Keratinocyte (primary cell): ENCODE measurements around the gene PNMA1.

Source experiments
- EZH2 ChIP-seq: IDR thresholded peaks from one replicate; pipeline ENCODE4 v1.6.1; 2012; ENCODE audit warnings: inconsistent platforms, mild to moderate bottlenecking, low read length, moderate library complexity
- TF ChIP-seq, protein P1 (sequence below), 3 experiments: IDR thresholded peaks in 1 of 3; conservative IDR thresholded peaks in 1 of 3; optimal IDR thresholded peaks in 1 of 3; 2 replicates in 2 of 3; 3 replicates in 1 of 3; pipeline versions ENCODE3 to v1.5.1; 2011; ENCODE audit warnings: low read length in 3 of 3, mild to moderate bottlenecking in 3 of 3, moderate library complexity in 2 of 3, control low read depth in 1 of 3, inconsistent platforms in 1 of 3; ENCODE audit not compliant: insufficient read depth in 2 of 3; ENCODE audit errors: extremely low read depth in 1 of 3

DNA sequence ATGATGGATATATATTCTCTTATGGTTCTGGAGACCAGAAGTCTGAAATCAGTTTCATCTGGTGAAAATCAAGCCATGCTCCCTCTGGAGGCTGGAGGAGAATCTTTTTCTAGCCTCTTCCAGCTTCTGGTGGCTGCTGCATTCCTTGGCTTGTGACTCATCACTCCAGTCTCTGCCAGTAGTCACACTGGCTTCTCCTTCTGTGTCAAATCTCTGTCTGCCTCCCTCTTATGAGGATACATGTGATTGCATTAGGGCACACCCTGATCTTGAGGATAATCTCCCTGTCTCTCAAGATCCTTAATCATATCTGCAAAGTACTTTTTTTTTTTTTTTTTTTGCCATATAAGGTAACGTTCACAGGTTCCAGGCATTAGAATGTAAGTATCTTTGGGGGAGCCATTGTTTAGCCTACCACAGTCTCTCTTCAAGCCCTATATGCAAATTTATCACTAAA lies 51.7 kb downstream of the PNMA1 start:
- TF ChIP-seq EZH2 = no peak
- TF ChIP-seq, protein P1, sequence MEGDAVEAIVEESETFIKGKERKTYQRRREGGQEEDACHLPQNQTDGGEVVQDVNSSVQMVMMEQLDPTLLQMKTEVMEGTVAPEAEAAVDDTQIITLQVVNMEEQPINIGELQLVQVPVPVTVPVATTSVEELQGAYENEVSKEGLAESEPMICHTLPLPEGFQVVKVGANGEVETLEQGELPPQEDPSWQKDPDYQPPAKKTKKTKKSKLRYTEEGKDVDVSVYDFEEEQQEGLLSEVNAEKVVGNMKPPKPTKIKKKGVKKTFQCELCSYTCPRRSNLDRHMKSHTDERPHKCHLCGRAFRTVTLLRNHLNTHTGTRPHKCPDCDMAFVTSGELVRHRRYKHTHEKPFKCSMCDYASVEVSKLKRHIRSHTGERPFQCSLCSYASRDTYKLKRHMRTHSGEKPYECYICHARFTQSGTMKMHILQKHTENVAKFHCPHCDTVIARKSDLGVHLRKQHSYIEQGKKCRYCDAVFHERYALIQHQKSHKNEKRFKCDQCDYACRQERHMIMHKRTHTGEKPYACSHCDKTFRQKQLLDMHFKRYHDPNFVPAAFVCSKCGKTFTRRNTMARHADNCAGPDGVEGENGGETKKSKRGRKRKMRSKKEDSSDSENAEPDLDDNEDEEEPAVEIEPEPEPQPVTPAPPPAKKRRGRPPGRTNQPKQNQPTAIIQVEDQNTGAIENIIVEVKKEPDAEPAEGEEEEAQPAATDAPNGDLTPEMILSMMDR (optimal IDR thresholded peaks at IDR 0.05 in 1 of 3, IDR thresholded peaks at IDR 0.05 in 1 of 3, conservative IDR thresholded peaks at IDR 0.05 in 1 of 3; ENCODE audit: extremely low read depth in 1 of 3, insufficient read depth in 2 of 3, low read length in 3 of 3) = peak; percentile 56 to 78 (median 56)
